PC-3 (cell line): ENCODE results near the gene KMT2C. TPM values are rescaled to one million over a fixed set of nuclear protein-coding genes. Genes with fewer than 3 reads are reported as not detected.

Experiments used
- ATAC-seq: fragments of 200-7000 bp; cut with Tn5 transposase; 2 replicates; pipeline ENCODE4 v1.9.1; 2020; ENCODE audit warnings: mild to moderate bottlenecking, moderate library complexity
- BruUV-seq: library from RNA; stranded (reverse); fragments of 400-500 nt; replicated peaks from 2 replicates; lab custom pipeline; 2021; lab: Mats Ljungman, UMichigan
- CTCF ChIA-PET: fragments of 300-600 bp; sonication (Branson Sonifier 250); formaldehyde crosslinking; loops from one replicate; lab custom pipeline; 2022; ENCODE audit warnings: antibody characterized with exemption; lab: Charles Lee
- POLR2A ChIA-PET: fragments of 300-600 bp; sonication (Branson Sonifier 250); formaldehyde crosslinking; loops from one replicate; lab custom pipeline; 2022; ENCODE audit warnings: antibody characterized with exemption; ENCODE audit not compliant: unreplicated experiment; lab: Charles Lee
- DNase-seq: peaks from one replicate; pipeline ENCODE4 v3.0.0-alpha.2; 2015
- H2AFZ ChIP-seq: fragments of 300-600 bp; sonication (generic); 2 replicates; pipeline ENCODE4 v1.6.0; 2016; ENCODE audit warnings: antibody characterized with exemption, low read length
- H3F3A ChIP-seq: fragments of 300-600 bp; sonication (generic); one replicate; pipeline ENCODE4 v1.6.0; 2017; ENCODE audit warnings: antibody characterized with exemption, low read length, control low read depth, mild to moderate bottlenecking; ENCODE audit not compliant: unreplicated experiment
- H3K27ac ChIP-seq: fragments of 300-600 bp; sonication (generic); 2 replicates; pipeline ENCODE4 v1.5.1; 2016; ENCODE audit warnings: mild to moderate bottlenecking, low read length
- H3K27me3 ChIP-seq: fragments of 300-600 bp; sonication (generic); 2 replicates; pipeline ENCODE4 v1.6.1; 2016; ENCODE audit warnings: low read length, mixed read lengths
- H3K36me3 ChIP-seq: fragments of 300-600 bp; sonication (generic); 2 replicates; pipeline ENCODE4 v1.6.1; 2016; ENCODE audit warnings: low read depth, mixed run types, low read length, mixed read lengths
- H3K4me1 ChIP-seq: fragments of 300-600 bp; sonication (generic); 2 replicates; pipeline ENCODE4 v1.5.1; 2016; ENCODE audit warnings: low read length; ENCODE audit not compliant: insufficient read depth
- H3K4me2 ChIP-seq: fragments of 300-600 bp; sonication (generic); 2 replicates; pipeline ENCODE4 v1.6.0; 2016; ENCODE audit warnings: low read length
- H3K4me3 ChIP-seq: fragments of 300-600 bp; sonication (generic); 2 replicates; pipeline ENCODE4 v1.5.1; 2016; ENCODE audit warnings: mild to moderate bottlenecking, low read length, mixed read lengths
- H3K79me2 ChIP-seq: fragments of 300-600 bp; sonication (generic); 2 replicates; pipeline ENCODE4 v1.6.1; 2017; ENCODE audit warnings: low read length, mixed read lengths
- H3K9ac ChIP-seq: fragments of 300-600 bp; sonication (generic); 2 replicates; pipeline ENCODE4 v1.6.0; 2016; ENCODE audit warnings: mild to moderate bottlenecking, low read length
- H3K9me2 ChIP-seq: fragments of 300-600 bp; sonication (generic); replicated peaks from 2 replicates; pipeline ENCODE4 v1.6.1; 2016; ENCODE audit warnings: mixed run types, low read length, mixed read lengths
- H3K9me3 ChIP-seq: fragments of 300-600 bp; sonication (generic); 2 replicates; pipeline ENCODE4 v1.6.1; 2016; ENCODE audit warnings: low read length, mixed read lengths
- H4K20me1 ChIP-seq: fragments of 300-600 bp; sonication (generic); 2 replicates; pipeline ENCODE4 v1.6.1; 2016; ENCODE audit warnings: low read length, mixed read lengths
- CTCF ChIP-seq: fragments of 300-600 bp; sonication (generic); conservative IDR thresholded peaks from 2 replicates; pipeline ENCODE4 v1.5.1; 2017; ENCODE audit warnings: antibody characterized with exemption, low read depth, mild to moderate bottlenecking, low read length
- EZH2 ChIP-seq: fragments of 300-600 bp; sonication (generic); IDR thresholded peaks from one replicate; pipeline ENCODE4 v1.6.1; 2017; ENCODE audit warnings: antibody characterized with exemption, mild to moderate bottlenecking, low read length; ENCODE audit not compliant: unreplicated experiment
- EZH2phosphoT487 ChIP-seq: fragments of 300-600 bp; sonication (generic); IDR thresholded peaks from 2 replicates; pipeline ENCODE4 v1.6.1; 2018; ENCODE audit warnings: mild to moderate bottlenecking, antibody characterized with exemption, low read length, borderline replicate concordance
- intact Hi-C: fragments of 100-400 bp; cut with micrococcal nuclease; formaldehyde crosslinking; loops from 2 replicates; pipeline ENCODE4 v1.9.0; 2023
- total RNA-seq: library from RNA; depleted of rRNA; stranded (reverse); fragments of >200 nt; gene quantifications from 2 replicates; pipeline ENCODE4 v1.2.3, GENCODE V29; 2014

KMT2C gene
- total RNA-seq, 1 experiment from 2014 or later = 15.3 TPM

- no peaks in the 10 kb centered on the region for H3F3A ChIP-seq
- no peaks in the 10 kb centered on the region for H3K27me3 ChIP-seq
- no TSS peak for BruUV-seq
- H3K4me3 ChIP-seq = no peak overlapping the region
- intact Hi-C loops = no loop called here
- ChIA-PET CTCF (no interaction called here), POLR2A (no interaction called here)
- no peak overlapping the region for H3K27ac ChIP-seq
- H3K9me3 ChIP-seq = no peaks in the 10 kb centered on the region
- peaks cover 96% of the 10 kb centered on the region for H3K79me2 ChIP-seq
- H2AFZ ChIP-seq = no peak overlapping the region
- no peak overlapping the region for H3K4me2 ChIP-seq
- TF ChIP-seq EZH2 (no peak), EZH2phosphoT487 (no peak), CTCF (no peak)
- no peaks in the 10 kb centered on the region for H3K4me1 ChIP-seq
- DNase-seq (no peak), ATAC-seq (no peak)
- no peak overlapping the region for H3K9ac ChIP-seq
- H4K20me1 ChIP-seq = peaks cover 12% of the 10 kb centered on the region
- no peaks in the 10 kb centered on the region for H3K36me3 ChIP-seq
- no peaks in the 10 kb centered on the region for H3K9me2 ChIP-seq
Observed at GRCh38 chr7:152370297-152370696, 65.5 kb downstream of the KMT2C start.

- no peaks in the 10 kb centered on the region for H3K36me3 ChIP-seq
- POLR2A ChIA-PET = no interaction called here
- no peaks in the 10 kb centered on the region for H3K4me1 ChIP-seq
- H4K20me1 ChIP-seq = peaks cover 12% of the 10 kb centered on the region
- no TSS peak for BruUV-seq
- no peaks in the 10 kb centered on the region for H3F3A ChIP-seq
- no peak overlapping the region for H3K27ac ChIP-seq
- H3K4me3 ChIP-seq = no peak overlapping the region
- TF ChIP-seq EZH2phosphoT487 (no peak), CTCF (no peak), EZH2 (no peak)
- no peak for ATAC-seq
- H3K9me2 ChIP-seq = no peaks in the 10 kb centered on the region
- intact Hi-C loops = no loop called here
- peaks cover 97% of the 10 kb centered on the region for H3K79me2 ChIP-seq
- CTCF ChIA-PET = no interaction called here
- no peaks in the 10 kb centered on the region for H3K9me3 ChIP-seq
- no peak overlapping the region for H3K4me2 ChIP-seq
- no peak overlapping the region for H2AFZ ChIP-seq
- no peak for DNase-seq
- no peaks in the 10 kb centered on the region for H3K27me3 ChIP-seq
- no peak overlapping the region for H3K9ac ChIP-seq
Observed at GRCh38 chr7:152369518-152369917, 66.3 kb downstream of the KMT2C start.

- no peaks in the 10 kb centered on the region for H3K4me1 ChIP-seq
- H3K4me2 ChIP-seq = no peak overlapping the region
- no peak overlapping the region for H2AFZ ChIP-seq
- CTCF ChIA-PET = no interaction called here
- H4K20me1 ChIP-seq = peaks cover 25% of the 10 kb centered on the region
- no peak for ATAC-seq
- no peak for TF ChIP-seq EZH2phosphoT487
- TF ChIP-seq CTCF = no peak
- TF ChIP-seq EZH2 = no peak
- no peaks in the 10 kb centered on the region for H3F3A ChIP-seq
- no peak overlapping the region for H3K9ac ChIP-seq
- H3K79me2 ChIP-seq = peaks cover 100% of the 10 kb centered on the region
- no peak overlapping the region for H3K27ac ChIP-seq
- H3K9me3 ChIP-seq = no peaks in the 10 kb centered on the region
- H3K27me3 ChIP-seq = no peaks in the 10 kb centered on the region
- DNase-seq = no peak
- no peaks in the 10 kb centered on the region for H3K36me3 ChIP-seq
- no peak overlapping the region for H3K4me3 ChIP-seq
- no peaks in the 10 kb centered on the region for H3K9me2 ChIP-seq
- BruUV-seq = no TSS peak
- intact Hi-C loops = no loop called here
- POLR2A ChIA-PET = no interaction called here
Observed at GRCh38 chr7:152367170-152367569, 68.6 kb downstream of the KMT2C start.
